ENCODE measurements around the gene TIMM50. TPM values are rescaled to one million over a fixed set of nuclear protein-coding genes. Genes with fewer than 3 reads are reported as not detected.

TIMM50 gene
- total and polyA plus RNA-seq, 2 of the 13 experiments (the other 11 are each of a cell fraction or from before 2014, with no cell fraction given), result 91.1 to 92.5 TPM

DNA sequence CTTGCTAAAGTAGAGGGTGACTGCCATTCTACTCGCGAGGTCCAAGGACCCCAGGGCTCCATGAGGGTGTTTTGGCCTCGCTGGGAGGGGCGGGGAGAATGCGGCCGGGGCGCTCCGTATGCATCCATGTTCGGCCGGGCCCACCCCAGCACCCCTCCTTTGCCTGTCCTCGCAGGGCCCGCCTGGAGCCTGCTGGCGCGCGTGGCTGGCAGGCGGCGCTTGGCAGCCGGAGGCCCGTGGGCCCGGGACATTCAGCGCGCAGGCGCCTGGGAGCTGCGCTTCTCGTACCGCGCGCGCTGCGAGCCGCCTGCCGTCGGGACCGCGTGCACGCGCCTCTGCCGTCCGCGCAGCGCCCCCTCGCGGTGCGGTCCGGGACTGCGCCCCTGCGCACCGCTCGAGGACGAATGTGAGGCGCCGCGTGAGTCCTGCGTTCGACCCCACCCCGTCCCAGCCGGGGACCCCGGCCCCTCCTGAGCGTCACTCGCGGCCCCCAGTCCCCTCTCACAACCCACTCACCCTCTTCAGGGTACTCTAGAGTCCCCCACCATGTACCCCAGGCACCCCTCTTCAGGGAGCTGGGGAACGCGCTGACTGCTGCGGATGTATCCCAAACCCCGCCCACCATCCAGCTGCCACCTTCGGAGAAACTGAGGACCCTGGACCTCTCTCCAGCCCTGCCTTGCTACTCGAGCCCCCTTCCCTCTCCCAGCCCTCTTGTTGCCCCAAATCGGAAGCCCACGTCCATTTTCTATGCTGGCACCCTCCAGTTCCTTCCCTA, 22.2 kb downstream of the TIMM50 start (continued):
- 0 out of 2 replicates have a peak, but pooled peaks have one; percentile 75 for TF ChIP-seq RARG (CRISPR knock-in tag; IDR thresholded peaks at IDR 0.05; ENCODE audit: low read depth)
- TF ChIP-seq, protein P1, sequence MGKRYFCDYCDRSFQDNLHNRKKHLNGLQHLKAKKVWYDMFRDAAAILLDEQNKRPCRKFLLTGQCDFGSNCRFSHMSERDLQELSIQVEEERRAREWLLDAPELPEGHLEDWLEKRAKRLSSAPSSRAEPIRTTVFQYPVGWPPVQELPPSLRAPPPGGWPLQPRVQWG (CRISPR knock-in tag; IDR thresholded peaks at IDR 0.05; ENCODE audit: borderline replicate concordance, low read depth), result no peak; the same call in 1 of the 2 replicates
- TF ChIP-seq, protein P2, sequence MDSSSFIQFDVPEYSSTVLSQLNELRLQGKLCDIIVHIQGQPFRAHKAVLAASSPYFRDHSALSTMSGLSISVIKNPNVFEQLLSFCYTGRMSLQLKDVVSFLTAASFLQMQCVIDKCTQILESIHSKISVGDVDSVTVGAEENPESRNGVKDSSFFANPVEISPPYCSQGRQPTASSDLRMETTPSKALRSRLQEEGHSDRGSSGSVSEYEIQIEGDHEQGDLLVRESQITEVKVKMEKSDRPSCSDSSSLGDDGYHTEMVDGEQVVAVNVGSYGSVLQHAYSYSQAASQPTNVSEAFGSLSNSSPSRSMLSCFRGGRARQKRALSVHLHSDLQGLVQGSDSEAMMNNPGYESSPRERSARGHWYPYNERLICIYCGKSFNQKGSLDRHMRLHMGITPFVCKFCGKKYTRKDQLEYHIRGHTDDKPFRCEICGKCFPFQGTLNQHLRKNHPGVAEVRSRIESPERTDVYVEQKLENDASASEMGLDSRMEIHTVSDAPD (CRISPR knock-in tag; IDR thresholded peaks at IDR 0.05), result peak; percentile 86; the same call in 1 of the 2 replicates
- TF ChIP-seq, protein P3, sequence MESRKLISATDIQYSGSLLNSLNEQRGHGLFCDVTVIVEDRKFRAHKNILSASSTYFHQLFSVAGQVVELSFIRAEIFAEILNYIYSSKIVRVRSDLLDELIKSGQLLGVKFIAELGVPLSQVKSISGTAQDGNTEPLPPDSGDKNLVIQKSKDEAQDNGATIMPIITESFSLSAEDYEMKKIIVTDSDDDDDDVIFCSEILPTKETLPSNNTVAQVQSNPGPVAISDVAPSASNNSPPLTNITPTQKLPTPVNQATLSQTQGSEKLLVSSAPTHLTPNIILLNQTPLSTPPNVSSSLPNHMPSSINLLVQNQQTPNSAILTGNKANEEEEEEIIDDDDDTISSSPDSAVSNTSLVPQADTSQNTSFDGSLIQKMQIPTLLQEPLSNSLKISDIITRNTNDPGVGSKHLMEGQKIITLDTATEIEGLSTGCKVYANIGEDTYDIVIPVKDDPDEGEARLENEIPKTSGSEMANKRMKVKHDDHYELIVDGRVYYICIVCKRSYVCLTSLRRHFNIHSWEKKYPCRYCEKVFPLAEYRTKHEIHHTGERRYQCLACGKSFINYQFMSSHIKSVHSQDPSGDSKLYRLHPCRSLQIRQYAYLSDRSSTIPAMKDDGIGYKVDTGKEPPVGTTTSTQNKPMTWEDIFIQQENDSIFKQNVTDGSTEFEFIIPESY (CRISPR knock-in tag; IDR thresholded peaks at IDR 0.05), result peak; percentile 12; the same call in 1 of the 2 replicates
- TF ChIP-seq, protein P4, sequence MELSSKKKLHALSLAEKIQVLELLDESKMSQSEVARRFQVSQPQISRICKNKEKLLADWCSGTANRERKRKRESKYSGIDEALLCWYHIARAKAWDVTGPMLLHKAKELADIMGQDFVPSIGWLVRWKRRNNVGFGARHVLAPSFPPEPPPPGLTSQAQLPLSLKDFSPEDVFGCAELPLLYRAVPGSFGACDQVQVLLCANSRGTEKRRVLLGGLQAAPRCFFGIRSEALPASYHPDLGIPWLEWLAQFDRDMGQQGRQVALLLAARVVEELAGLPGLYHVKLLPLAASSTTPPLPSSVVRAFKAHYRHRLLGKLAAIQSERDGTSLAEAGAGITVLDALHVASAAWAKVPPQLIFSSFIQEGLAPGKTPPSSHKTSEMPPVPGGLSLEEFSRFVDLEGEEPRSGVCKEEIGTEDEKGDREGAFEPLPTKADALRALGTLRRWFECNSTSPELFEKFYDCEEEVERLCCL (CRISPR knock-in tag; IDR thresholded peaks at IDR 0.05; ENCODE audit: borderline replicate concordance), result no peak
- peak; percentile 59; the same call in 1 of the 2 replicates for TF ChIP-seq TARDBP (CRISPR knock-in tag; IDR thresholded peaks at IDR 0.05)
- TF ChIP-seq ZNF777 (CRISPR knock-in tag; IDR thresholded peaks at IDR 0.05), result peak; percentile 93
- peak; percentile 56; the same call in 1 of the 2 replicates for TF ChIP-seq ZNF3 (CRISPR knock-in tag; IDR thresholded peaks at IDR 0.05)
- peak; percentile 87; the same call in 1 of the 2 replicates for TF ChIP-seq ZFP90 (CRISPR knock-in tag; IDR thresholded peaks at IDR 0.05; ENCODE audit: borderline replicate concordance)
- TF ChIP-seq, protein P5, sequence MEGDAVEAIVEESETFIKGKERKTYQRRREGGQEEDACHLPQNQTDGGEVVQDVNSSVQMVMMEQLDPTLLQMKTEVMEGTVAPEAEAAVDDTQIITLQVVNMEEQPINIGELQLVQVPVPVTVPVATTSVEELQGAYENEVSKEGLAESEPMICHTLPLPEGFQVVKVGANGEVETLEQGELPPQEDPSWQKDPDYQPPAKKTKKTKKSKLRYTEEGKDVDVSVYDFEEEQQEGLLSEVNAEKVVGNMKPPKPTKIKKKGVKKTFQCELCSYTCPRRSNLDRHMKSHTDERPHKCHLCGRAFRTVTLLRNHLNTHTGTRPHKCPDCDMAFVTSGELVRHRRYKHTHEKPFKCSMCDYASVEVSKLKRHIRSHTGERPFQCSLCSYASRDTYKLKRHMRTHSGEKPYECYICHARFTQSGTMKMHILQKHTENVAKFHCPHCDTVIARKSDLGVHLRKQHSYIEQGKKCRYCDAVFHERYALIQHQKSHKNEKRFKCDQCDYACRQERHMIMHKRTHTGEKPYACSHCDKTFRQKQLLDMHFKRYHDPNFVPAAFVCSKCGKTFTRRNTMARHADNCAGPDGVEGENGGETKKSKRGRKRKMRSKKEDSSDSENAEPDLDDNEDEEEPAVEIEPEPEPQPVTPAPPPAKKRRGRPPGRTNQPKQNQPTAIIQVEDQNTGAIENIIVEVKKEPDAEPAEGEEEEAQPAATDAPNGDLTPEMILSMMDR (CRISPR knock-in tag; IDR thresholded peaks at IDR 0.05), result peak; percentile 79
- TF ChIP-seq, protein P6, sequence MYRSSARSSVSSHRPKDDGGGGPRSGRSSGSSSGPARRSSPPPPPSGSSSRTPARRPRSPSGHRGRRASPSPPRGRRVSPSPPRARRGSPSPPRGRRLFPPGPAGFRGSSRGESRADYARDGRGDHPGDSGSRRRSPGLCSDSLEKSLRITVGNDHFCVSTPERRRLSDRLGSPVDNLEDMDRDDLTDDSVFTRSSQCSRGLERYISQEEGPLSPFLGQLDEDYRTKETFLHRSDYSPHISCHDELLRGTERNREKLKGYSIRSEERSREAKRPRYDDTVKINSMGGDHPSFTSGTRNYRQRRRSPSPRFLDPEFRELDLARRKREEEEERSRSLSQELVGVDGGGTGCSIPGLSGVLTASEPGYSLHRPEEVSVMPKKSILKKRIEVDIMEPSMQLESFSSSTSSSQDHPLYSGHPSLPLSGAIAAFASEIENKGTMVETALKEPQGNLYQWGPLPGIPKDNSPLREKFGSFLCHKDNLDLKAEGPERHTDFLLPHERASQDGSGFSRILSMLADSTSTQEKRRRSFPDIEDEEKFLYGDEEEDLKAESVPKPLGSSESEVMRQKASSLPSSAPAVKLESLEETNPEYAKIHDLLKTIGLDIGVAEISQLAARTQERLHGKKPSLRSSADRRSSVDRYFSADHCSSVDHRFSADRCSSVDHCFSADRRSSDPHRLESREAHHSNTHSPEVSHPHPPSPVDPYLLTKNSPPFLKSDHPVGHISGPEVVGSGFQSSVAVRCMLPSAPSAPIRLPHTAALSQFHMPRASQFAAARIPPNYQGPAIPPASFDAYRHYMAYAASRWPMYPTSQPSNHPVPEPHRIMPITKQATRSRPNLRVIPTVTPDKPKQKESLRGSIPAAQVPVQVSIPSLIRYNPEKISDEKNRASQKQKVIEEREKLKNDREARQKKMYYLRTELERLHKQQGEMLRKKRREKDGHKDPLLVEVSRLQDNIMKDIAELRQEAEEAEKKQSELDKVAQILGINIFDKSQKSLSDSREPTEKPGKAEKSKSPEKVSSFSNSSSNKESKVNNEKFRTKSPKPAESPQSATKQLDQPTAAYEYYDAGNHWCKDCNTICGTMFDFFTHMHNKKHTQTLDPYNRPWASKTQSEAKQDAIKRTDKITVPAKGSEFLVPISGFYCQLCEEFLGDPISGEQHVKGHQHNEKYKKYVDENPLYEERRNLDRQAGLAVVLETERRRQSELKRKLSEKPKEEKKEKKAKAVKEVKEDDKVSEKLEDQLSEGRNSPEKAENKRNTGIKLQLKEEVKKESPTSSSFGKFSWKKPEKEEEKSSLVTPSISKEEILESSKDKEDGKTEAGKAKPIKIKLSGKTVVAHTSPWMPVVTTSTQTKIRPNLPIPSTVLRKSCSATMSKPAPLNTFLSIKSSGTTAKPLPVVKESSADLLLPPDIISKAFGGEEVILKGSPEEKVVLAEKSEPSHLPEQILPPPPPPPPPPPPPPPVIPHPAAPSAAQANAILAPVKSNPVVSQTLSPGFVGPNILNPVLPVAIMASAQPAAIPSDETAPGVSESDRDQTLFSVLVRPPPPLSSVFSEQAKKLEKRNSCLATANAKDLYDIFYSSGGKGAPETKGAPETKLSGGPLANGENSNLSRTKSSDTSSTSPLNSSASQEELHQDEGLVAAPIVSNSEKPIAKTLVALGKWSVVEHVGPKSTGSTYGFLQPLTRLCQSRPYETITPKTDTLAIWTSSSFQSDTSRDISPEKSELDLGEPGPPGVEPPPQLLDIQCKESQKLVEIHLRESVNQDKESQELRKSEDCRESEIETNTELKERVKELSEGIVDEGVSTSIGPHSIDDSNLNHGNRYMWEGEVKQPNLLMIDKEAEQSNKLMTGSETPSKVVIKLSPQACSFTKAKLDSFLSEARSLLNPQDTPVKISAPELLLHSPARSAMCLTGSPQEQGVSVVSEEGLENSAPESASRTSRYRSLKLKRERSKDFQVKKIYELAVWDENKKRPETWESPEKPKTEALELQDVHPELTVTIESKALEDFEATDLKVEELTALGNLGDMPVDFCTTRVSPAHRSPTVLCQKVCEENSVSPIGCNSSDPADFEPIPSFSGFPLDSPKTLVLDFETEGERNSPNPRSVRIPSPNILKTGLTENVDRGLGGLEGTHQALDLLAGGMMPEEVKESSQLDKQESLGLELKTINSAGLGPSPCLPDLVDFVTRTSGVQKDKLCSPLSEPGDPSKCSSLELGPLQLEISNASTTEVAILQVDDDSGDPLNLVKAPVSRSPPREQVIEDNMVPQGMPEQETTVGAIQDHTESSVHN (CRISPR knock-in tag; IDR thresholded peaks at IDR 0.05), result peak; percentile 96

Data from HepG2 (cell line).